Smooth muscle cell (in vitro differentiated cells): Measurements from ENCODE around the gene MORN4. TPM values are rescaled to one million over a fixed set of nuclear protein-coding genes. Genes with fewer than 3 reads are reported as not detected.

Experiments
- DNase-seq: peaks from one replicate; lab custom pipeline; 2025; ENCODE audit not compliant: unreplicated experiment; lab: John Stamatoyannopoulos, UW
- H2AFZ ChIP-seq: fragments of 200-600 bp; sonication (generic); 2 replicates; pipeline ENCODE4 v1.6.0; 2016; ENCODE audit warnings: antibody characterized with exemption, low read depth, mild to moderate bottlenecking
- H3F3A ChIP-seq: fragments of 200-600 bp; sonication (generic); 2 replicates; pipeline ENCODE4 v1.6.0; 2017; ENCODE audit warnings: antibody characterized with exemption, low read depth
- H3K27ac ChIP-seq: fragments of 200-600 bp; sonication (generic); 2 replicates; pipeline ENCODE4 v1.5.1; 2016; ENCODE audit warnings: low read depth, mild to moderate bottlenecking
- H3K27me3 ChIP-seq: fragments of 200-600 bp; sonication (generic); 2 replicates; pipeline ENCODE4 v1.6.1; 2016; ENCODE audit warnings: low read depth, mild to moderate bottlenecking
- H3K36me3 ChIP-seq: fragments of 200-600 bp; sonication (generic); 2 replicates; pipeline ENCODE4 v1.5.1; 2016; ENCODE audit warnings: low read depth
- H3K4me1 ChIP-seq: fragments of 200-600 bp; sonication (generic); 2 replicates; pipeline ENCODE4 v1.5.1; 2016; ENCODE audit warnings: low read depth
- H3K4me2 ChIP-seq: fragments of 200-600 bp; sonication (generic); 2 replicates; pipeline ENCODE4 v1.6.0; 2016; ENCODE audit warnings: mild to moderate bottlenecking
- H3K4me3 ChIP-seq: fragments of 200-600 bp; sonication (generic); 2 replicates; pipeline ENCODE4 v1.5.1; 2016; ENCODE audit warnings: mild to moderate bottlenecking
- H3K79me2 ChIP-seq: fragments of 200-600 bp; sonication (generic); 2 replicates; pipeline ENCODE4 v1.6.0; 2016; ENCODE audit warnings: low read depth, mild to moderate bottlenecking
- H3K9ac ChIP-seq: fragments of 200-600 bp; sonication (generic); 2 replicates; pipeline ENCODE4 v1.6.0; 2016; ENCODE audit warnings: low read depth
- H3K9me3 ChIP-seq: fragments of 200-600 bp; sonication (generic); replicated peaks from 2 replicates; pipeline ENCODE4 v1.5.1; 2016; ENCODE audit warnings: low read depth
- H4K20me1 ChIP-seq: fragments of 200-600 bp; sonication (generic); 2 replicates; pipeline ENCODE4 v1.6.0; 2016; ENCODE audit warnings: low read depth
- WGBS: methylation state at CpG from one replicate; pipeline ENCODE4 v1.1.7; 2016; ENCODE audit warnings: low lambda C conversion rate; 5-methylcytosine and 5-hydroxymethylcytosine counted together
- polyA plus RNA-seq: library from polyadenylated mRNA; unstranded; fragments of >200 nt; fragmentation: Nextera tagmentation; extraction: Ambion mirVana; gene quantifications from 2 replicates; pipeline ENCODE4 v1.2.1, GENCODE V29; 2016
- total RNA-seq: library from RNA; depleted of rRNA; stranded (reverse); fragments of >200 nt; gene quantifications from 2 replicates; pipeline ENCODE4 v1.2.3, GENCODE V29; 2014
- TF ChIP-seq, protein P1 (sequence below): fragments of 200-600 bp; sonication (generic); IDR thresholded peaks from 2 replicates; pipeline ENCODE4 v1.5.1; 2017; ENCODE audit warnings: borderline replicate concordance, mild to moderate bottlenecking, antibody characterized with exemption; ENCODE audit not compliant: insufficient read depth, poor library complexity, severe bottlenecking

Gene MORN4
- total and polyA plus RNA-seq, 2 experiments from 2014 or later = 2.9 to 16.8 TPM

DNA sequence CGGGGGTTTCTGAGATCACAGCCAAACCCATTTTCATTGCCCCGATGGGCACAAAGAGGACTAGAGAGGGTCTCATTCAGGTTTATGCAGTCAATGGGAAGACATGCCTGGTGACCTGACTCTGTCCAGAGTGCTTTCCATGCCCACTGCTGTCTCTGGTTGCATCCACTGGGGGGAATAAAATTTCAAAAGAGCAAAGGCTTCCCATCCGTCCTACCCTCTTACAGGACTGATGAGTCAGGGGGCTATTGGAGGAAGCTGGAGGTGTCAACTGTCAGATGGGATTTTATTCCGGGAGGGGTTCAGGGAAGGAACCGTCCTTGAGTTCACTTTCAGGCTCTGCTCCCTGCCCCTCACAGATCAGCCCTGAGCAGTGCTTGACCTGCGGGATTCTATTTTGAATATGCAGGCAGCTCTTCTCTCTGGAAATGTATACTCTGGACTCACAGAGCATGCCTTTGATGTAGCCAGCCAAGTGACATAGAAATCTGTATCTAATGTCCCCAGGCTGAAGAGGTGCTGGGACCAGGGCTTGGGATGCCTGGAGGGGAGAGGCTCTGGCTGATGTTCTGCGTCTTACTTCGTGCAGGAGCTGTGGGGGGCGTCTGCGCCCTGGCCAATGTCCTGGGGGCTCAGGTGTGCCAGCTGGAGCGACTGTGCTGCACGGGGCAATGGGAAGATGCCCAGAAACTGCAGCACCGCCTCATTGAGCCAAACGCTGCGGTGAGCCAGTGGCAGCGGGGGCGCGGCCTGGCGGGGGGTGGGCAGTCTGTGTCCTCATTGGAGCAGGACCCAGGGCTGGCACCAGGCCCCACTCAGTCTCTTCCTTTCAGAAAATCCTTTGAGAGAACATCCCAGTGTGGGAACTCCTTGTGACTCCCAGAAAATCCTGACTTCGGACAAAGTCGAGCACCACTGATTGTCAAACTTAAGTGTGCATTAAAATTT, 31.8 kb downstream of the MORN4 start:
- H3K27ac ChIP-seq = no peak overlapping the region
- H3K4me2 ChIP-seq = no peak overlapping the region
- no peaks in the 10 kb centered on the region for H4K20me1 ChIP-seq
- no peaks in the 10 kb centered on the region for H3F3A ChIP-seq
- WGBS = 87% methylated on average over 21 of the region's 21 CpGs
- no peak overlapping the region for H3K9ac ChIP-seq
- no peaks in the 10 kb centered on the region for H3K4me1 ChIP-seq
- TF ChIP-seq, protein P1, sequence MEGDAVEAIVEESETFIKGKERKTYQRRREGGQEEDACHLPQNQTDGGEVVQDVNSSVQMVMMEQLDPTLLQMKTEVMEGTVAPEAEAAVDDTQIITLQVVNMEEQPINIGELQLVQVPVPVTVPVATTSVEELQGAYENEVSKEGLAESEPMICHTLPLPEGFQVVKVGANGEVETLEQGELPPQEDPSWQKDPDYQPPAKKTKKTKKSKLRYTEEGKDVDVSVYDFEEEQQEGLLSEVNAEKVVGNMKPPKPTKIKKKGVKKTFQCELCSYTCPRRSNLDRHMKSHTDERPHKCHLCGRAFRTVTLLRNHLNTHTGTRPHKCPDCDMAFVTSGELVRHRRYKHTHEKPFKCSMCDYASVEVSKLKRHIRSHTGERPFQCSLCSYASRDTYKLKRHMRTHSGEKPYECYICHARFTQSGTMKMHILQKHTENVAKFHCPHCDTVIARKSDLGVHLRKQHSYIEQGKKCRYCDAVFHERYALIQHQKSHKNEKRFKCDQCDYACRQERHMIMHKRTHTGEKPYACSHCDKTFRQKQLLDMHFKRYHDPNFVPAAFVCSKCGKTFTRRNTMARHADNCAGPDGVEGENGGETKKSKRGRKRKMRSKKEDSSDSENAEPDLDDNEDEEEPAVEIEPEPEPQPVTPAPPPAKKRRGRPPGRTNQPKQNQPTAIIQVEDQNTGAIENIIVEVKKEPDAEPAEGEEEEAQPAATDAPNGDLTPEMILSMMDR = no peak
- no peaks in the 10 kb centered on the region for H3K36me3 ChIP-seq
- H2AFZ ChIP-seq = no peak overlapping the region
- H3K79me2 ChIP-seq = no peaks in the 10 kb centered on the region
- H3K27me3 ChIP-seq = no peaks in the 10 kb centered on the region
- H3K4me3 ChIP-seq = no peak overlapping the region
- no peaks in the 10 kb centered on the region for H3K9me3 ChIP-seq
- DNase-seq = no peak

DNA sequence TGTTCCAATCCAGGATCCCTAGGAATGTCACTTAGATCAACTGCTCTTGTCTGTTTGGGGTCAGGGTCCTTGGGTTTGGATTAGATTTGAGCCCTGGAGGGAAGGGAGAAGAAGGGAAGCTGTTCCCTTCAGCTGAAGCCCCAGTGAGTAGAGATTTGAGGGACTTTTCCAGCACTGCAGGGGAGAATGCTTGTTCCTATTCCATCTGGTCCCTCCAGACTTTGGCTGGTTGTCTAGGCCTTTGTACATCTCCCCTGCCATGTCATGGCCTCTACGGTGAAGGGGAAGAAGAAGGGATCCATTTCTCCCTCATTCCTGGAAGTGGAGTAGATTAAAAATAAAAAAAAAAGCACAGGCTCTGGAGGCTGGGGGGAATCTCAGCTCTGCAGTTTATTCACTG, 32.7 kb downstream of the MORN4 start:
- no peaks in the 10 kb centered on the region for H3K36me3 ChIP-seq
- no peak overlapping the region for H3K4me3 ChIP-seq
- H2AFZ ChIP-seq = no peak overlapping the region
- no peak overlapping the region for H3K4me2 ChIP-seq
- WGBS = 96% methylated on average over 1 of the region's 1 CpG
- H4K20me1 ChIP-seq = no peaks in the 10 kb centered on the region
- H3K79me2 ChIP-seq = no peaks in the 10 kb centered on the region
- no peaks in the 10 kb centered on the region for H3K9me3 ChIP-seq
- no peaks in the 10 kb centered on the region for H3K27me3 ChIP-seq
- no peaks in the 10 kb centered on the region for H3K4me1 ChIP-seq
- no peak for DNase-seq
- no peak overlapping the region for H3K27ac ChIP-seq
- H3K9ac ChIP-seq = no peak overlapping the region
- peaks cover 3% of the 10 kb centered on the region for H3F3A ChIP-seq
- TF ChIP-seq, protein P1 = no peak

DNA sequence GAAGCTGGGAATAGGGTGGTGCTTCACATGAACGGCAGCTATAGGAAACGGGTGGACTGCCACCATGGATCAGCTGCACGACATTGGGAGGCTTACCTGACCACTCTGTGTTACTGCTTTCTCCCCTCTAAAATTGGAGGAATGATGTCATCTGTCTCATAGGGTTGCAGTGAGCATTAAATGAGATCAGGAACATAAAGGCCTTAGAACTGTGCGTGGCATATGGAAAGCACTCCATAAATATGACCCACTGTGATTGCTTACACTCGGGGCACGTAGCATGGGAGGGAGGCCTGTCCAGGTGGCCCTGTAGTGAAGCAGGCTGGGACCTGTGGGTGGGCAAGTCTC, 34.1 kb downstream of the MORN4 start:
- no peaks in the 10 kb centered on the region for H3K9me3 ChIP-seq
- H3K4me2 ChIP-seq = no peak overlapping the region
- H3K9ac ChIP-seq = no peak overlapping the region
- no peaks in the 10 kb centered on the region for H3K79me2 ChIP-seq
- H4K20me1 ChIP-seq = no peaks in the 10 kb centered on the region
- no peak overlapping the region for H3K4me3 ChIP-seq
- H3K27me3 ChIP-seq = no peaks in the 10 kb centered on the region
- DNase-seq = no peak
- WGBS = 96% methylated on average over 6 of the region's 6 CpGs
- H3F3A ChIP-seq = peaks cover 6% of the 10 kb centered on the region
- H3K36me3 ChIP-seq = no peaks in the 10 kb centered on the region
- H2AFZ ChIP-seq = no peak overlapping the region
- no peak overlapping the region for H3K27ac ChIP-seq
- TF ChIP-seq, protein P1 = no peak
- H3K4me1 ChIP-seq = no peaks in the 10 kb centered on the region
